IMR-90 (cell line): ENCODE data around the gene FAM76A. TPM values are rescaled to one million over a fixed set of nuclear protein-coding genes. Genes with fewer than 3 reads are reported as not detected.

Experiments used
- ATAC-seq: fragments of 200-7000 bp; cut with Tn5 transposase; 2 replicates; pipeline ENCODE4 v1.9.1; 2020; ENCODE audit warnings: low read depth, mild to moderate bottlenecking, moderate library complexity
- BruUV-seq: library from RNA; stranded (reverse); fragments of 400-500 nt; replicated peaks from 2 replicates; lab custom pipeline; 2021; lab: Mats Ljungman, UMichigan
- CTCF ChIA-PET: fragments of 300-600 bp; formaldehyde crosslinking; extraction: SDS; loops from one replicate; lab custom pipeline; 2021; ENCODE audit warnings: antibody characterized with exemption; lab: Yijun Ruan, JAX
- POLR2A ChIA-PET: fragments of 300-600 bp; sonication (Branson Sonifier 250); formaldehyde crosslinking; loops from one replicate; lab custom pipeline; 2022; ENCODE audit warnings: antibody characterized with exemption; ENCODE audit not compliant: unreplicated experiment; lab: Charles Lee
- DNase-seq: peaks from one replicate; pipeline ENCODE4 v3.0.0; 2013
- H2AFZ ChIP-seq: replicated peaks from 2 replicates; pipeline ENCODE3; 2013; ENCODE audit warnings: low read length, mild to moderate bottlenecking; ENCODE audit not compliant: poor library complexity
- H2AK5ac ChIP-seq: 2 replicates; pipeline ENCODE4 v1.6.1; 2013; ENCODE audit warnings: low read depth, low read length, inconsistent platforms
- H2AK9ac ChIP-seq: replicated peaks from 2 replicates; pipeline ENCODE3; 2013; ENCODE audit warnings: mild to moderate bottlenecking, low read depth, low read length, moderate library complexity; ENCODE audit not compliant: poor library complexity
- H2BK120ac ChIP-seq: 2 replicates; pipeline ENCODE4 v1.6.1; 2013; ENCODE audit warnings: low read depth, low read length, inconsistent platforms
- H2BK15ac ChIP-seq: 3 replicates; pipeline ENCODE4 v1.6.1; 2013; ENCODE audit warnings: low read depth, low read length, inconsistent platforms
- H2BK20ac ChIP-seq: 2 replicates; pipeline ENCODE4 v1.6.1; 2013; ENCODE audit warnings: low read depth, mild to moderate bottlenecking, inconsistent platforms, low read length, moderate library complexity
- H2BK5ac ChIP-seq: 2 replicates; pipeline ENCODE4 v1.6.1; 2013; ENCODE audit warnings: mild to moderate bottlenecking, low read depth, low read length, inconsistent platforms; ENCODE audit not compliant: poor library complexity, severe bottlenecking
- H3K14ac ChIP-seq: replicated peaks from 2 replicates; pipeline ENCODE4 v1.6.1; 2013; ENCODE audit warnings: low read depth, low read length, inconsistent platforms
- H3K18ac ChIP-seq: 2 replicates; pipeline ENCODE4 v1.6.1; 2013; ENCODE audit warnings: low read depth, low read length, control low read depth
- H3K23ac ChIP-seq: 2 replicates; pipeline ENCODE4 v1.6.1; 2013; ENCODE audit warnings: low read depth, low read length, inconsistent platforms
- H3K27ac ChIP-seq: 2 replicates; pipeline ENCODE4 v1.5.1; 2013; ENCODE audit warnings: mild to moderate bottlenecking, control low read depth, low read length; ENCODE audit not compliant: insufficient read depth
- H3K27me3 ChIP-seq: 2 replicates; pipeline ENCODE4 v1.6.1; 2013; ENCODE audit warnings: low read length; ENCODE audit not compliant: control insufficient read depth, insufficient read depth
- H3K36me3 ChIP-seq: 2 replicates; pipeline ENCODE4 v1.6.1; 2013; ENCODE audit warnings: low read length, mixed read lengths; ENCODE audit not compliant: control insufficient read depth, insufficient read depth
- H3K4ac ChIP-seq: 2 replicates; pipeline ENCODE4 v1.6.1; 2013; ENCODE audit warnings: low read depth, low read length, inconsistent platforms
- H3K4me1 ChIP-seq: 2 replicates; pipeline ENCODE4 v1.6.1; 2013; ENCODE audit warnings: low read length, mixed read lengths; ENCODE audit not compliant: control insufficient read depth, insufficient read depth
- H3K4me2 ChIP-seq: 2 replicates; pipeline ENCODE4 v1.6.1; 2013; ENCODE audit warnings: low read depth, mild to moderate bottlenecking, control low read depth, low read length, moderate library complexity
- H3K4me3 ChIP-seq: 2 replicates; pipeline ENCODE4 v1.5.1; 2013; ENCODE audit warnings: low read depth, mild to moderate bottlenecking, control low read depth, low read length, moderate library complexity; ENCODE audit not compliant: insufficient read depth
- H3K56ac ChIP-seq: 2 replicates; pipeline ENCODE4 v1.6.1; 2013; ENCODE audit warnings: low read length, inconsistent platforms; ENCODE audit not compliant: insufficient read depth; ENCODE audit errors: extremely low read depth
- H3K79me1 ChIP-seq, 2 experiments: 2 replicates each; pipeline ENCODE4 v1.6.1; 2013; ENCODE audit warnings: low read length in 2 of 2, inconsistent platforms in 1 of 2, low read depth in 1 of 2
- H3K9ac ChIP-seq: 2 replicates; pipeline ENCODE4 v1.6.1; 2013; ENCODE audit warnings: low read depth, low read length, control low read depth
- H3K9me1 ChIP-seq: 2 replicates; pipeline ENCODE4 v1.6.1; 2013; ENCODE audit warnings: low read length, inconsistent platforms; ENCODE audit not compliant: insufficient read depth
- H3K9me3 ChIP-seq: 2 replicates; pipeline ENCODE4 v1.6.1; 2013; ENCODE audit warnings: low read length; ENCODE audit not compliant: control insufficient read depth, insufficient read depth
- H4K20me1 ChIP-seq: 2 replicates; pipeline ENCODE4 v1.6.1; 2013; ENCODE audit warnings: low read length, inconsistent platforms; ENCODE audit not compliant: insufficient read depth
- H4K5ac ChIP-seq: 2 replicates; pipeline ENCODE4 v1.6.1; 2013; ENCODE audit warnings: mild to moderate bottlenecking, low read depth, low read length, control low read depth
- H4K8ac ChIP-seq, 2 experiments: 2 replicates each; pipeline ENCODE4 v1.6.1; 2013; ENCODE audit warnings: low read depth in 2 of 2, low read length in 2 of 2, control low read depth in 1 of 2, inconsistent platforms in 1 of 2
- H4K91ac ChIP-seq: 2 replicates; pipeline ENCODE4 v1.6.1; 2013; ENCODE audit warnings: low read depth, low read length, inconsistent platforms; ENCODE audit not compliant: insufficient read depth
- BHLHE40 ChIP-seq: fragments of 150-350 bp; IDR thresholded peaks from 2 replicates; pipeline ENCODE4 v1.6.1; 2016; ENCODE audit warnings: mild to moderate bottlenecking, low read depth, low read length
- CEBPB ChIP-seq: IDR thresholded peaks from 2 replicates; pipeline ENCODE4 v1.6.1; 2012; ENCODE audit warnings: low read depth, low read length, improper control_type of control experiment
- CHD1 ChIP-seq: IDR thresholded peaks from 2 replicates; pipeline ENCODE4 v1.6.1; 2012; ENCODE audit warnings: low read depth, low read length, improper control_type of control experiment
- CTCF ChIP-seq: conservative IDR thresholded peaks from 2 replicates; pipeline ENCODE4 v1.5.1; 2012; ENCODE audit warnings: mild to moderate bottlenecking, low read depth, low read length, improper control_type of control experiment
- ELK1 ChIP-seq: fragments of 150-350 bp; IDR thresholded peaks from 2 replicates; pipeline ENCODE4 v1.6.1; 2016; ENCODE audit warnings: low read depth, mild to moderate bottlenecking, low read length, moderate library complexity, borderline replicate concordance
- MAZ ChIP-seq: IDR thresholded peaks from 2 replicates; pipeline ENCODE4 v1.6.1; 2012; ENCODE audit warnings: low read depth, mild to moderate bottlenecking, low read length, improper control_type of control experiment, moderate library complexity, borderline replicate concordance
- NFE2L2 ChIP-seq: fragments of 150-350 bp; IDR thresholded peaks from 2 replicates; pipeline ENCODE4 v1.6.1; 2016; ENCODE audit warnings: low read depth, mild to moderate bottlenecking, low read length
- POLR2A ChIP-seq: IDR thresholded peaks from 2 replicates; pipeline ENCODE4 v1.6.1; 2012; ENCODE audit warnings: mild to moderate bottlenecking, low read depth, low read length
- RAD21 ChIP-seq: IDR thresholded peaks from 2 replicates; pipeline ENCODE4 v1.6.1; 2012; ENCODE audit warnings: low read length, improper control_type of control experiment
- RCOR1 ChIP-seq: IDR thresholded peaks from 2 replicates; pipeline ENCODE4 v1.6.1; 2012; ENCODE audit warnings: mild to moderate bottlenecking, low read length, improper control_type of control experiment; ENCODE audit not compliant: insufficient replicate concordance
- RFX5 ChIP-seq: IDR thresholded peaks from 2 replicates; pipeline ENCODE4 v1.8.0; 2012; ENCODE audit warnings: low read depth, mild to moderate bottlenecking, low read length, moderate library complexity
- SMC3 ChIP-seq: fragments of 150-350 bp; IDR thresholded peaks from 2 replicates; pipeline ENCODE4 v1.6.1; 2016; ENCODE audit warnings: low read depth, mild to moderate bottlenecking, antibody characterized with exemption, low read length, moderate library complexity
- USF2 ChIP-seq: fragments of 150-350 bp; IDR thresholded peaks from 2 replicates; pipeline ENCODE4 v1.6.1; 2017; ENCODE audit warnings: mild to moderate bottlenecking, antibody characterized with exemption, low read length, low read depth
- WGBS, 2 experiments: methylation state at CpG; one replicate each; pipeline versions ENCODE4 v1.1.5 to v1.1.7; 2013; ENCODE audit warnings: missing lambda C conversion rate in 2 of 2; ENCODE audit not compliant: insufficient read length in 1 of 2; ENCODE audit errors: extremely low coverage in 2 of 2; 5-methylcytosine and 5-hydroxymethylcytosine counted together
- dilution Hi-C: fragments of 300-500 bp; cut with HindIII; formaldehyde crosslinking; loops from one replicate; pipeline ENCODE4 v1.14.3; 2018; ENCODE audit warnings: low sequenced_read_pairs; ENCODE audit not compliant: unreplicated experiment
- in situ Hi-C: fragments of 300-500 bp; cut with MboI; formaldehyde crosslinking; loops from 3 replicates; pipeline ENCODE4 v1.14.3; 2019; ENCODE audit warnings: low sequenced_read_pairs, inconsistent platforms, mixed read lengths
- intact Hi-C: fragments of 100-400 bp; cut with micrococcal nuclease; formaldehyde crosslinking; loops from 2 replicates; pipeline ENCODE4 v1.10.0; 2022
- polyA plus RNA-seq, 3 experiments: library from polyadenylated mRNA; depleted of rRNA; stranded (reverse); fragments of >200 nt; gene quantifications; 2 replicates each; pipeline ENCODE4 v1.2.3, GENCODE V29; 2012; ENCODE audit warnings: low replicate concordance in 1 of 3
- total RNA-seq: library from RNA; depleted of rRNA; stranded (reverse); fragments of >200 nt; gene quantifications from 2 replicates; pipeline ENCODE4 v1.2.3, GENCODE V29; 2012

FAM76A gene
- total and polyA plus RNA-seq, 2 of the 4 experiments (the other 2 are of a cell fraction), result 2.3 to 10.0 TPM

GRCh38 chr1:27710574-27710973 lies 15.2 kb upstream of the FAM76A start:
- H4K20me1 ChIP-seq, result no peaks in the 10 kb centered on the region
- ATAC-seq, result no peak
- dilution Hi-C loops, result no loop called here
- peaks cover 11% of the 10 kb centered on the region for H3K27me3 ChIP-seq
- H3K23ac ChIP-seq, result no peak overlapping the region
- no peak overlapping the region for H2BK15ac ChIP-seq
- H2BK120ac ChIP-seq, result no peak overlapping the region
- no peaks in the 10 kb centered on the region for H3K9me3 ChIP-seq
- no peak overlapping the region for H3K4me3 ChIP-seq
- no peaks in the 10 kb centered on the region for H3K9me1 ChIP-seq
- H3K4me2 ChIP-seq, result no peak overlapping the region
- H3K36me3 ChIP-seq, result no peaks in the 10 kb centered on the region
- TF ChIP-seq SMC3, result no peak
- no peak for TF ChIP-seq CTCF
- TF ChIP-seq RAD21, result no peak
- no peak for TF ChIP-seq USF2
- no peak for TF ChIP-seq ELK1
- no peak for TF ChIP-seq CHD1
- TF ChIP-seq POLR2A, result no peak
- TF ChIP-seq RCOR1, result no peak
- TF ChIP-seq MAZ, result no peak
- TF ChIP-seq CEBPB, result no peak
- no peak for TF ChIP-seq RFX5
- no peak for TF ChIP-seq BHLHE40
- TF ChIP-seq NFE2L2, result no peak
- no peak overlapping the region for H3K18ac ChIP-seq
- no TSS peak for BruUV-seq
- H4K8ac ChIP-seq, result no peak overlapping the region
- H3K9ac ChIP-seq, result no peak overlapping the region
- H4K5ac ChIP-seq, result no peak overlapping the region
- no peak overlapping the region for H3K14ac ChIP-seq
- DNase-seq, result no peak
- WGBS, 2 experiments, result no CpG with 5 or more reads among the region's 2 CpGs
- no peak overlapping the region for H2BK5ac ChIP-seq
- intact Hi-C loops, result no loop called here
- ChIA-PET CTCF (no interaction called here), POLR2A (no interaction called here)
- H3K56ac ChIP-seq, result no peak overlapping the region
- no peak overlapping the region for H2AK9ac ChIP-seq
- no peak overlapping the region for H2AK5ac ChIP-seq
- H2BK20ac ChIP-seq, result no peak overlapping the region
- no peak overlapping the region for H3K27ac ChIP-seq
- H2AFZ ChIP-seq, result no peak overlapping the region
- H3K4me1 ChIP-seq, result no peaks in the 10 kb centered on the region
- H3K79me1 ChIP-seq, result no peaks in the 10 kb centered on the region
- H4K91ac ChIP-seq, result no peak overlapping the region
- in situ Hi-C loops, result loop anchor here (5.0 kb wide), 1 partner anchor 33 kb away; no protein-coding TSS in a partner anchor
- no peak overlapping the region for H3K4ac ChIP-seq
